ENCODE data around the gene AKT1S1.

Gene AKT1S1

GRCh38 chr19:49852631-49853126, 24.5 kb downstream of the AKT1S1 start:
- no peak for DNase-seq

DNA sequence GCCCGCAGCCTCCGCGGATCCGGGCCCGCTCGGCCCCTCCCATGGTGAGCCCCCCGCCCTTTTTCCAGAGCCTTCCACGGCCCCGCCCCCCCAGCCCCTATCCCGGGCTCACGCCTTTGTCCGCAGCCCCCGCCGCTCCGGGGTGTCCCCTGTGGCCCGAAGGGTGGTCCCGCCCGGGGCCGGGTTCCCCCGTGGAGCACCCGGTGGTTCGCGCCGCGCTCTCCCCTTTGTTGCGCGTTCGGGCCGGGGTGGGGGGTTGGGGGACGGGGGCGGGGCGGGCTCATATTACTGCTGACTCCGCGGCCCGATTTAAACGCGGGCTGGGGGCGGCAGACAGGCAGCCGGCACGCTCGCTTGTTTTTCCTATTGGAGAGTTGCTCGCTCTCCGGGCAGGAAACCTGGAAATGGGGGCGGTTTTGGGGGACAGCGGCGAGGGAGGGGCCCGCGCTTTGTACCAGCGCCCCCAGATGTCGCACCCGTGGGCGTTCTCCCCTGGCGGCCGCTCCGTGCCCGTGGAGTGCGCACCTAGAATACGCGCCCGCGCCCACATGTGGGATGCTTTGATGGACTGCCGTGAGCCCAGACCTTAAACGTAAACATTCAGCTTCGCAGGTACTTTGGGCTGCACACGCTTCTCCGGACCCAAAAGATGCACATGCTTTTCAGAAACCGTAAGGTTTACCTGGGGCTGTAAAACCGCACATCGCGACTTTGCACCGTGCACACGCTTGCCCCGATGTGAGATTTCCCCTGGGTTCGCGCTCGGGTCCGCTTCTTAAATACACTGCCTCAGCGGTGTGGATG, 25.5 kb downstream of the AKT1S1 start:
- DNase-seq = no peak

DNA sequence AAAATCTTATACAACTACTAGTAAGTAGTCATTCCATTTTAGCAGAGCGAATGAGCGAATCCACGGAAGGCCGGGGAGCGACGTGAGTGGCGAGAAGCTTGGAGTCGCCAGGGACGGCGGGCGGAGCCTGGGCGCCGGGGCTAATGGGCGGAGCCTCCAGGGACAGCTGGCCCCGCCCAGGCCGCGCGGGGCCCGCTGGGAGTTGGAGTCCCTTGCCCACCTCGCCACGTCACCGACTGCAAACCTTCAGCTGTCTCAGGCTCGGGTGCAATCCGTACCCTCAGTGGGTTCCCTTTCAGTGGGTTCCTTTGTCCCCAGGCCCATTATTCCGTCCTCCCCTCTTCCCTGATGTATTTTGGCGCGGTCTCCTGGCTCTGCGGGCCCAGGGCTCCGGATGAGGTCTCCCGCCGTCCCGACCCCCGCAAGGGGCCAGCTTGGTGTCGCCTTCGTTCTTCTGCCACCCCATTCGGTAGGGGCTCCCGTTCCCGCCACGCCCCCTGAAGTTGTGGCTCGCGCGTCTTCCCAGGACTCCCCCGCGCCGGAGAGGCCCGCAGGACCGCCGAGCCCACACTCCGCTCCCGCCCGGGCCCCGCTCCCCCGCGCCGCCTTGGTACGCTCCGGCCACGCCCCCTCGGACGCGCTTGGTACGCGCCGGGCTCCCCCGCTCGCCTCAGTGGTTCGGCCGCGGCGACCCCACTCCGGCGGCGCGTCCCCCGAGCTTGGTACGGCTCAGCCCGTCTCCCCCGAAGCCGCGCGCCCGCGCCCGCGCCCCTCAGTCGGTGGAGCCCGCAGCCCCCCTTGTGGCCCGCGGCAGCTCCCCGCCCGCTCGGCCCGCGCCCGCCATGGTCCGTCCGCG, 26.4 kb downstream of the AKT1S1 start, which contains the start of gene PTOV1:
Gene PTOV1 (plus strand): TSS at position 673 of the 856 bp plus-strand sequence.
- peak; percentile 94 for DNase-seq

- no peak for DNase-seq
These were observed 27.0 kb downstream of the AKT1S1 start for GRCh38 chr19:49850221-49850486.

DNA sequence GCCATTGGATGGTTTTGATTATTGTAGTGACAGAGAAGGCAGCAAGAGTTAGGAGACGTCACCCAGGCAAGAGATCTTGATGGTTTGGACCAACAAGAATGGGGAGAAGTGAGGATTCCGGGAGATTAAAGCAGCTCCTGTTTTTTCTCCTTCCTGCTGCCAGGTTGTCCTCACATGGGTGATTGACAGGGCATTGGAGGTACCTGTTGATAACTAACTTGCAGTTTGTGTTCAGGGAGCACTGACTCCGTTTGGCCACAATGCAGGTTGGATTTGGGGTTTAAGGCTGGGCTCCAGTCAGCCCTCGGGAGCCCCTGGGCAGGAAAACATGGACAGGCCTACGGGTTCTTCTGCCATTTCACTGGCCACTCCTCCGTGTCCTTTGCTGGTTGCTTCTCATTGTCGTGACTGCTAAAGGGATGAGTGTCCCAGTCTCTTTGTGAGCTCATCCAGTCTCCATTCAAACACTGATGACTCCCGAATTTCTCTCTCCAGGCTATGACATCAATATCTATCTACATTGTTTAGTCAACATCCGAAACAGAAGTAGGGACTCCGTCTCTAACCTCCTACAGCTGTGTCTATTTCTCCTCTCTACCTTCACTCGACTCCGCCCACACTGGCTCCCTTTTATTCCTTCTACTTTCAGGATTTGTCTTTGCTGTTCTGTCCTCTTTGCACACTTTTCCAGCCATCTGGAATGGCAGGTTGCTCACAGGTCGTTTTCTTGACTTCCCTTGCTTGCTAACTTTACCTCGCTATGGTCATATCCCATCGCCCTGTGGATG, 27.5 kb downstream of the AKT1S1 start:
- no peak for DNase-seq

- peak; percentile 33 for DNase-seq
These were observed 28.2 kb downstream of the AKT1S1 start for GRCh38 chr19:49848938-49849337.

GRCh38 chr19:49847731-49848696, 29.1 kb downstream of the AKT1S1 start:
- DNase-seq = peak; percentile 94

- no peak for DNase-seq
These were observed 30.7 kb downstream of the AKT1S1 start for GRCh38 chr19:49846408-49846807.

DNA sequence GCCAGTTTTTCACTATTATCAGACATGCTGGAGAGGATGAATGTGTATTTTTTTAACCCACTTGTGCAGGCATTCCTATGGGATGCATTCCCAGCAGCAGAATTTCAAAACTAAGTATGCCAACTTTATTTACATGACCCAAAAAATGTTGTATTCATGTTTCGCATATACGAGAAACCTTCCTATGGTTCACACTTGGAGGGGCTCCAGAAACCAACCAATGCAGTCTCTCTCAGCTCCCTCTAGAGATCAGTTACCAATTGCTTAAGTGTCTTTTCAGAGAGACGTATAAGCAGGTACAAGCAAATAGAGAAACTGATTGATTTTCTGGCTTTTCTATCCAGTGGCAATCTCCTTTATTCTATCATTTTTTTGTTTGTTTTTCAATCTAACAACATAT, 31.7 kb downstream of the AKT1S1 start:
- no peak for DNase-seq

- DNase-seq = peak; percentile 99
These were observed 32.7 kb downstream of the AKT1S1 start for GRCh38 chr19:49844138-49845095.

DNA sequence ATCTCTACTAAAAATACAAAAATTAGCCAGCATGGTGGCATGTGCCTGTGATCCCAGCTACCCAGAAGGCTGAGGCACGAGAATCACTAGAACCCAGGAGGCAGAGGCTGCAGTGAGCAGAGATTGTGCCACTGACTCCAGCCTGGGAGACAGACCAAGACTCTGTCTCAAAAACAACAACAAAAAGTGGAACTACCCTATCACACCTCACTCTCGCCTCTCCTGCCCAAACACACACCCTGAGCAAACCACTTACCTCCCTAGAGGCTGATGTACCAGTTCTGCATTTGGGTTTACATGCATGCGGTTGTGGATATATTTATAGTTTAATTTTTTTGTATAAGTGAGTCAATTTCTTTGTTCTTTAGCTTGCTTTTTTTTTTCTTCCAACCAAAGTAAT, 33.9 kb downstream of the AKT1S1 start:
- peak; percentile 54 for DNase-seq

DNA sequence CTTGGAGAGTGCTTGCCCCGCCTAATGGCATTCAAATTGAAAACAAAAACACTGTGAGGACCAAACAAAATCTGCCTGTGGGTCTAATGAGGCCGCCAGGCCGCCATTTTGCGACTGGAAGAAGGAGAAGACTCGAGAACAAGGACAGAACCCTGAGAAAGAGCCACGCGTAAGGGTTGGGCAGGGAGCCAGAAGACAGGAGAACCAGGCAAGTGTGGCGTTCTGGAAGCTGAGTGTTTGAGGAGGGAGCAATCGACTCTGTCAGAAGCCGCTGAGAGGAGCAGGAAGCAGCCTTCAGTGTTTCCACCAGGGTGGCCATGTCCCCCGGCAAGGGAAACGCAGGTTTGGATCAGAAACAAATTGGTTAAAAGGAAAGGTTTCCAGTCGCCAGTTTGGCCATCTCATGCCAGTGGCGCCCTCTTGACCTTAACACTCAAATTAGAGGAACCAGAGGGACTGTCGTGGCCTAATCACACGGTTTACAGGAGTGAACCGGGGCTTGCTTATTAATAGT, 36.4 kb downstream of the AKT1S1 start:
- peak; percentile 38 for DNase-seq

DNA sequence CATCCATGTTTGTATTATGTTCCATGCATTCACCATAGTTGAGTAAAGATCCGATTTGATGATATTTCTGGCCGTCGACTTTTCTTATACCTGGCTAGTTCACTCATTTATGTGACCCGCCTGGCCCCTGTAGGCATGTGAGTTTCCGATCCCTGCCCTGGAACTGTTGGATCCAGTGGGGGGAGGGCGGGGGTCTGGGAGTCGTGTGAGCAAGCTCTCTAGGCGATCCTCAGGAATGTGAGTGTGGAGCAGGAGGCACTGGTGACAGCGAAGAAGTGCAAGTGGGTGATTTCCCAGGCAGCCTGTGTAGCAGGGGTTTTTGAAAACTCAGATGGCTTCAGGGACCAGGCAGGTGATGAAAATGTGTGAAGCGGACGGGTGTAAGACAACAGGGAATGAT, 36.8 kb downstream of the AKT1S1 start:
- no peak for DNase-seq

DNA sequence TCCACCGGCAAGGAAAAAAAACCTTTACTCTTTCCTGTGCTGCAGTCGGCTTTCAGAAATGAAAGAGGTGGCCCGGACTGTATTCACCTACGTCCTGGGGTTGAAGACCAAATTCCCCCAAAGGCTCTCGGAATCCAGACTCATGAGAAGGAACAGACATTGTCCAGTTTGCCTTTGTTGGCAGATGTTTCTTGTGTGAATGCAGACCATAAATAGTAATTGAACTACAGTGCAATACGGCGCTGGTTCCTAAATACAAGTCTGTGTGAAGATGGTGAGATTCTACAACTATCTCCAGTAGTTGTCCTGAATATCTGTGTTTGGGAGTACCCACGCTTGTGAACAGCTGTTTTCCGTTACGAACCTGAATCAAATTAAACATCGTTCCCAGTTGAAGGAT, 37.4 kb downstream of the AKT1S1 start:
- no peak for DNase-seq

DNA sequence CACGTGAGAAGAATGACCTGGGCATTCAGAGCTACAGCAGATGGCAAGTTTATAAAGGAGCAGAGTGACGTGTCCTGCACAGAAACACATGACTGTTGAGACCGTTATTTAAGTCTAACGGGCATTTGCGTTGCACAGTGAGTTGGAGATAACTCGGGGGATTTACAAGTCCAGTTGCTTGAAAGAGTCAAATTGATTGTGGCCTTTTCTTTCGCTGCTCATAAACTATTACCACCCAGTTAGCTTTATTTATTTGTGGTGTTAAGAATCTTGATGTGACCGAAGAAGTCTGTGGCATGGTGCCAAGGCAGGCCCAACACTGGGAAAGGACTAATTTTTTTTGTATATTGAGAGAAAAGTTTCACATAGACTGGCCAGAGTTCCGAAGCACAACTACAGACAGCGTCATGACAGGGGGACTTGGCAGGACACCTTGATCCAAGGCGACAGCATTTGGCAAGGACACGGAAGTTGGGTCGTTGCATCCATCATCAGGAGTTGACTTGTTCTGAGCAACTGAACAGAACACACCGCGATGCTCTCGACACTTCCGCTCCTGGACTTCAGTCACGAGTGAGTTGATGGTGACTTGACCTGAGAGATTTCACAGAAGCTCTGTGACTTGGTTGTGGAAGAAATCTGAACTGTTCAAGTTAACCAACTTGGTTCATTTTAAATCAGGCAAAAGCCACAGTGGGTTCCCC, 38.1 kb downstream of the AKT1S1 start:
- no peak for DNase-seq

- no peak for DNase-seq
These were observed 39.7 kb downstream of the AKT1S1 start for GRCh38 chr19:49837425-49837824.

DNA sequence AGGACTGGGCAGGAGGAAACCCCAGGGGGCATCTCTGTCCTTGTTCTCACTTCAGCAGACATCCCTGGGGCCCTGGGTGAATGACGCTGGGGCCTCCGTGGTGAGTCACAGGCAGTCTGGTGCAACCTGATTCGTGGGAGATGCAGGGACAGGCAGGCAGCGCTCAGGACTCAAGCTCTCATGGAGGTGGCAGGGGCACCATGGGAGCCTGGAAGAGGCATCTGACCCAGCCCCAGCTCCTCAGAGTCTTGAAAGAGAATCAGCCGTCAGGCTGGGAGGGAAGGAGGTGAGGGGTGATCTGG, 40.2 kb downstream of the AKT1S1 start:
- peak; percentile 39 for DNase-seq

GRCh38 chr19:49836176-49837008, 40.8 kb downstream of the AKT1S1 start:
- no peak for DNase-seq

GRCh38 chr19:49835562-49835961, 41.6 kb downstream of the AKT1S1 start:
- no peak for DNase-seq
